ENCODE data around the gene PYGB. TPM values are rescaled to one million over a fixed set of nuclear protein-coding genes. Genes with fewer than 3 reads are reported as not detected.
A peak's percentile ranks its signal among the peaks of the same experiment; 100 is the strongest.
"Not testable (repeated sequence)": the region's sequence is repeated elsewhere in the genome, so short reads cannot be mapped to it uniquely, and the experiment has no call there.

The PYGB gene
- total and polyA plus RNA-seq, 8 donors = 17.4 to 37.2 (median 24.2) TPM

DNA sequence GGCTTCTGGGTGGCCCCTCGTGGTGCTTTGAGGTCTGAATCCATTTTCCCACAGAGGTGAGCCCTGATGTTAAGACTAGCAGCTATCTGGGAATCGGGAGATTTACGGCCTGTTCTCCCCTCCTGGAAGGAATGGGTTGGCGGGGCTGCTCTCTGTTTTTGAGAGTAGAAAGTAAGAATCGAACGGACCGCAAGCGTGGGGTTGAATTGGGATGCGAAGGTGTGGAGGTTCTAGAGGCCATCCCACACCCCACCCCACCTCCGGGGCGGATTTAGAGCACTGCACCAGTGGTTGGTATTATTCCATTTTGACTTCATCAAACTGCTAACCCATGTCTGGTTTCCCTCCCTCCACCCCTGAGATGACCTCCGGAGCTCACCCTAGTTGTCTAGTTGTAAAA, 11.5 kb downstream of the PYGB start:
- no peak for DNase-seq
- 92 to 93% methylated on average over 12 of the region's 12 CpGs for WGBS, 2 donors
- Histone ChIP-seq H3K27me3 (no peaks in the 10 kb centered on the region), H3K27ac (no peak overlapping the region), H3K4me3 (no peak overlapping the region), H3K4me1 (peaks cover 0 to 7% (median 0%) of the 10 kb centered on the region in 3 donors), H3K36me3 (no peaks in the 10 kb centered on the region), H3K9me3 (no peaks in the 10 kb centered on the region)
- intact Hi-C loops (cut with DNase I) = no loop called here
- no peak for FAIRE-seq
- TF ChIP-seq, protein P1, sequence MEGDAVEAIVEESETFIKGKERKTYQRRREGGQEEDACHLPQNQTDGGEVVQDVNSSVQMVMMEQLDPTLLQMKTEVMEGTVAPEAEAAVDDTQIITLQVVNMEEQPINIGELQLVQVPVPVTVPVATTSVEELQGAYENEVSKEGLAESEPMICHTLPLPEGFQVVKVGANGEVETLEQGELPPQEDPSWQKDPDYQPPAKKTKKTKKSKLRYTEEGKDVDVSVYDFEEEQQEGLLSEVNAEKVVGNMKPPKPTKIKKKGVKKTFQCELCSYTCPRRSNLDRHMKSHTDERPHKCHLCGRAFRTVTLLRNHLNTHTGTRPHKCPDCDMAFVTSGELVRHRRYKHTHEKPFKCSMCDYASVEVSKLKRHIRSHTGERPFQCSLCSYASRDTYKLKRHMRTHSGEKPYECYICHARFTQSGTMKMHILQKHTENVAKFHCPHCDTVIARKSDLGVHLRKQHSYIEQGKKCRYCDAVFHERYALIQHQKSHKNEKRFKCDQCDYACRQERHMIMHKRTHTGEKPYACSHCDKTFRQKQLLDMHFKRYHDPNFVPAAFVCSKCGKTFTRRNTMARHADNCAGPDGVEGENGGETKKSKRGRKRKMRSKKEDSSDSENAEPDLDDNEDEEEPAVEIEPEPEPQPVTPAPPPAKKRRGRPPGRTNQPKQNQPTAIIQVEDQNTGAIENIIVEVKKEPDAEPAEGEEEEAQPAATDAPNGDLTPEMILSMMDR (IDR thresholded peaks at IDR 0.05) = no peak
- no peak for ATAC-seq

DNA sequence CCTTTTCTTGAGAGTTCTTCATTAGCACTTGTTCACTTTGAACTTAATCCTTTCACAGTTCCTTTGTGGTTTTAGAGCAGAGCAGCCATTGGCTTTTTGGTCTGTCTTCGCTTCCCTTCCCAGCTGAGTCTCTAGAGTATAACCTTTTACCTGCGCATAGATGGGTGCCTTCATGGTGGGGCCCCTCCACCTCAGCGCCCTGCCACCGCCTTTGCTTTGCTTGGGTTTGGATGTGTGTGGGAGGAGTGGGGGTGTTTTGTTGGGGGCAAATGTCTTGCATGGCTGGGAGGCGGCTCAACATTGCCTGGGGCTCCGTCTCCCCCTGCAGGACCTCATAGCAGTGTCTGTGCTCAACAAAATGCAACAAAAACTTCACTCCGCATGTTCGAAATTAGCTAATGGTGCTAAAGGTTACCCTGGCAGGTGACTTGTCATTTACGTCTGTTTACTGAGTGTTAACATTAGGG, 11.9 kb downstream of the PYGB start:
- no peak for ATAC-seq
- 94 to 95% methylated on average over 9 of the region's 9 CpGs for WGBS, 2 donors
- H3K9me3 ChIP-seq = no peaks in the 10 kb centered on the region
- no peak for DNase-seq
- H3K4me1 ChIP-seq = peaks cover 0 to 7% (median 0%) of the 10 kb centered on the region in 3 donors
- TF ChIP-seq, protein P1 (IDR thresholded peaks at IDR 0.05) = no peak
- intact Hi-C loops (cut with DNase I) = no loop called here
- H3K27me3 ChIP-seq = no peaks in the 10 kb centered on the region
- no peak overlapping the region for H3K27ac ChIP-seq
- no peaks in the 10 kb centered on the region for H3K36me3 ChIP-seq
- H3K4me3 ChIP-seq = no peak overlapping the region
- no peak for FAIRE-seq

DNA sequence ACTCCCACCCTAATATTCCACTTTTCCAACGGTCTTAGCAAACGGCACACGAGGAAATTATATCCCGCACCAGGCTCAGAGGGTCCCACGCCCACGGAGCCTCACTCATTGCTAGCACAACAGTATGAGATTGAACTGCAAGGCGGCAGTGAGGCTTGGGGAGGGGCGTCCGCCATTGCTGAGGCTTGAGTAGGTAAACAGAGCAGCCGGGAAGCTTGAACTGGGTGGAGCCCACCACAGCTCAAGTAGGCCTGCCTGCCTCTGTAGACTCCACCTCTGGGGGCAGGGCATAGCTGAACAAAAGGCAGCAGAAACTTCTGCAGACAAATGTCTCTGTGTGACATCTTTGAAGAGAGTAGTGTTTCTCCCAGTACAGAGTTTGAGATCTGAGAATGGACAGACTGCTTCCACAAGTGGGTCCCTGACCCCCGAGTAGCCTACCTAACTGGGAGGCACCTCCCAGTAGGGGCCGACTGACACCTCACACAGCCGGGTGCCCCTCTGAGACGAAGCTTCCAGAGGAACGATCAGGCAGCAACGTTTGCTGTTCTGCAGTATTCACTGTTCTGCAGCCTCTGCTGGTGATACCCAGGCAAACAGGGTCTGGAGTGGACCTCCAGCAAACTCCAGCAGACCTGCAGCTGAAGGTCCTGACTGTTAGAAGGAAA, 13.0 kb downstream of the PYGB start:
- H3K27ac ChIP-seq; H3K27me3 ChIP-seq; DNase-seq; ATAC-seq; H3K4me1 ChIP-seq; H3K9me3 ChIP-seq; H3K36me3 ChIP-seq; H3K4me3 ChIP-seq; FAIRE-seq; intact Hi-C loops (cut with DNase I): not testable (repeated sequence)
- 89 to 94% methylated on average over 16 of the region's 16 CpGs for WGBS, 2 donors

DNA sequence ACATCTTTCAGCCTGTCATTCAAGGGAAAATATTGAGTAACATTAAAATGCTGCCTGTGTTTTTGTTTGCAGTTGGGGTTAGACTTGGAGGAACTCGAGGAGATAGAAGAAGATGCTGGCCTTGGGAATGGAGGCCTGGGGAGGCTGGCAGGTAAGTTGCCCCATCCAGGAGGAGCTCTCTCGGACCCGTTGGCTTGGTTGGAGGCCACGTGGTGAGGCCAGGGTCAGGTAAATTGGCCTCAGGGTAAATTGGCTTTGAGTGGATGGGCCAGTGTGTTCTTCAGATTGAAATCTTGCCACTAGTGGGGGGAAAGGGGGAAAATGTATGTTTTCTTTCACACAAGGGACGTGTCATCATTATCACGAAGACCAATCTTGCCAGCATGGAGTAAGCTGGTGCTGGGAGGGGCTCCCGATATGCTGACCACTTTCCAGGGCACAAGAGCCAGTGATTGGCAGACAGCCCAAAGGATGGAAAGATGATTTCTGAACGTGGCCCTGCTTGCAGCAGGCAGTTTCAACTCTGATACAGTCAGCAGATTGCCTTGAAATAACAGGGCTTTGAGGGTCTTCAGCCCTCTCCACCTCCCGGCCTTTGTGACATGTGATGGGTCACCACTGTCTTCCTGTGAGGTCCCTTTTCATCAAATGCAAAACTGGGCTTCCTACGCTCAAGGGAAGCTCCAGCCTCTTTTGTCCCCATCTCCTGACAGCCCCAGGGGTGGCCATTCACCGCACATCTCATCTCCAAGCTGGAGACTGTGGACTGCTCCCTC, 21.4 kb downstream of the PYGB start:
- no peaks in the 10 kb centered on the region for H3K4me1 ChIP-seq
- WGBS, 2 donors = 85 to 89% methylated on average over 11 of the region's 11 CpGs
- no peak overlapping the region for H3K4me3 ChIP-seq
- TF ChIP-seq, protein P1 (IDR thresholded peaks at IDR 0.05) = no peak
- FAIRE-seq (no peak), ATAC-seq (no peak), DNase-seq (peak in 1 of 6 donors; percentile 22)
- no peak overlapping the region for H3K27ac ChIP-seq
- intact Hi-C loops (cut with DNase I) = no loop called here
- no peaks in the 10 kb centered on the region for H3K9me3 ChIP-seq
- H3K36me3 ChIP-seq = peaks cover 4 to 22% (median 6%) of the 10 kb centered on the region in 3 donors
- no peaks in the 10 kb centered on the region for H3K27me3 ChIP-seq

DNA sequence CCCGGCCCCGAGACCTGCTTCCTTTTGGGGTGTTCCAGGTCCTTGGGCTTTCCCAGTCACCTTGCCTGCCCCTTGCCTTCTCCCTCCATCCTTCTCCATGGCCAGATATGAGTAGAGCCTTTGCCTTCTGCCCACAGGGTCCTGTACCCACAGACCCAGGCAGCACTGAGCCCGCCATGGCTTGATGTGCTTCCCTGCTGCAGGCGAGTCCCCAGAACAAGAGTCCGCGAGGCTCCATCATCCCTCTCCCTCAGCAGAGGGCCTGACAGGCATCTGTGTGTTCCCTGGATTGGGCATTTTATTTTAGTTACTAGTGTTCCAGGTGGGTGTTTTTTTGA, 21.9 kb downstream of the PYGB start:
- no peak overlapping the region for H3K4me3 ChIP-seq
- TF ChIP-seq, protein P1 (IDR thresholded peaks at IDR 0.05) = no peak
- H3K27ac ChIP-seq = no peak overlapping the region
- H3K4me1 ChIP-seq = no peaks in the 10 kb centered on the region
- H3K27me3 ChIP-seq = no peaks in the 10 kb centered on the region
- DNase-seq (peak in 3 of 6 donors; percentile 11 to 35 (median 34)), ATAC-seq (no peak), FAIRE-seq (no peak)
- intact Hi-C loops (cut with DNase I) = no loop called here
- H3K36me3 ChIP-seq = peaks cover 4 to 25% (median 10%) of the 10 kb centered on the region in 3 donors
- WGBS, 2 donors = 99 to 100% methylated on average over 6 of the region's 6 CpGs
- H3K9me3 ChIP-seq = no peaks in the 10 kb centered on the region

Measured in pancreas (tissue), 10 donors.